Activated CD8-positive, alpha-beta memory T cell treated with anti-CD3 and anti-CD28 coated beads for 36 hours (primary cell): ENCODE results near the gene TLE1. TPM values are rescaled to one million over a fixed set of nuclear protein-coding genes. Genes with fewer than 3 reads are reported as not detected.

Experiments
- CTCF ChIA-PET: fragments of 350-600 bp; sonication (Branson Sonifier 250); formaldehyde crosslinking; loops from one replicate; lab custom pipeline; 2021; ENCODE audit warnings: antibody characterized with exemption; lab: Charles Lee
- POLR2A ChIA-PET: fragments of 350-600 bp; sonication (Branson Sonifier 250); formaldehyde crosslinking; loops from one replicate; lab custom pipeline; 2021; ENCODE audit warnings: antibody characterized with exemption; lab: Charles Lee
- total RNA-seq, 2 experiments: library from RNA; stranded (reverse); gene quantifications; one replicate each; pipeline ENCODE4 v1.2.3, GENCODE V29; 2021

Gene TLE1
- total RNA-seq, 2 experiments from 2014 or later: not detected

DNA sequence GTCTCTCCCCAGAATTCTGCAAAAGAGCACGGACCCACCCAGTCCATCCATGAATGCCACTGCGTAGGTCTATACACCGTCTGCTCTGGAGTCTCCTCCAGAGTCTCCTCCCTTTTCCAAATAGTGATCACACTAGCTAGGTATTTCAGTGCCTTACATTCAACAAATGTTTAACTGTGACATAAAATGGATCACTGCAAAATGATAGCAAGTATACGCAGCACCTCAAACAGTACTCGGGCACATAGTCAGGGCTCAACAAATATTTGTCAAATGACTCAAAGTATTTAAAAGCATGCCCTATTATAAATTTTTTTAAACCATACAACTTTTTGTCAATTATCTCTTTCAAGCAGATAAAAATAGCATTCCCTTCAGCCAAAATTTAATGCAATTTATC lies 60.5 kb downstream of the TLE1 start:
- ChIA-PET CTCF (no interaction called here), POLR2A (no interaction called here)

DNA sequence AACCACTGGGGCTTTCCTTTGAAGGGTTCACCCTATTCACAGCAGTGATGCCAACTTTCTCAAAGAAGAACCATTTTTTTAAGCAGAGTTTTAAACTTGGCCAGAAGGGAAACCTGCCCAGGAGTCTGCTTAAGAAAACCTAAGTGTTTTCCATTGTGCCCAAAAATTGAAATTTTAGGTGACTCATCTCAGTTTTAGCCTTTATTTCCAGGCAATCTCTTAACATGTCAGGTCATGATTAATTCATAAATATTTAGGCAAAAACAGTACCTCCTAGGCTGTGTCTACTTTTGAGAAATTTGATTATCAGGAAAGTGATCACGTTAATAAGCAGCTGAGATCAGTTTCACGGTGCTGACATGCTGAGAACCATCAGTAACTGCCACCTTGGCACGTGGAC lies 61.9 kb downstream of the TLE1 start:
- ChIA-PET CTCF (no interaction called here), POLR2A (no interaction called here)

DNA sequence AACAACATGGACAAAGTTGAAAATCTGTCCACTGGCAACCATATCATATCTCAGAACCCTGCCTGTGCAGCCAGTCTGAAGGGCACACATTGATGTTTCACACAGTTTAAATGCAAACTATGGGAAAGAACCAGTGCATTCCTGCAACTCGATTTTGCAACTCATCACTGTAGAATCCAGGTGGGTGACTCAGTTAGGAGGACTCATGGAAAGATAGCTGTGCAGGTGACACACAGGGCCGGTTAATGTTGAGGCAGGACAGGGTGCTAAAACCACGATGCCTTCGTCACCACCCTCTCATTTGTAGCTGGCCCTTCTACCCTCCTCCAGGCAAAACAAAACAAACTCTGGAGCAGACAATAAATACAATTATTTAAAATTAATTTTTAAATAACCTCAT lies 62.8 kb downstream of the TLE1 start:
- POLR2A ChIA-PET: no interaction called here
- CTCF ChIA-PET: no interaction called here

DNA sequence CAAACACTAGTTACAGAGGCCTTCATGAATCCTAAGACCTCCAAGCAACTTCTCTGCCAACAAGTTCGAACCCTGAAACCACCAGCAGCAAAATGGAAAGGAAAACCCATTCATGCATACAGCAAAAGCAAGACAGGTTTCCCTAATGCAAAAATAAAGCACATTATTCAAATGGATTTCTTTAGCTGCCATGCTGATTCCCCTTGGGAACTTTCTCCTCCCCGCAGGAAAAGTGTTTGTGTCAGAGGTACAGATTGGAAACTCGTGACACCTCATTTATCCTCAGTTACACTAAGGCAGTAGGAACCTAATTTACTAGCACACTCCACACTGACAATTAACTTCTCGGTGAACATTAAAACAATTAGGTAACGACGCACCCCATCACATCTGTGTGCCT lies 63.4 kb downstream of the TLE1 start:
- CTCF ChIA-PET: no interaction called here
- POLR2A ChIA-PET: no interaction called here

DNA sequence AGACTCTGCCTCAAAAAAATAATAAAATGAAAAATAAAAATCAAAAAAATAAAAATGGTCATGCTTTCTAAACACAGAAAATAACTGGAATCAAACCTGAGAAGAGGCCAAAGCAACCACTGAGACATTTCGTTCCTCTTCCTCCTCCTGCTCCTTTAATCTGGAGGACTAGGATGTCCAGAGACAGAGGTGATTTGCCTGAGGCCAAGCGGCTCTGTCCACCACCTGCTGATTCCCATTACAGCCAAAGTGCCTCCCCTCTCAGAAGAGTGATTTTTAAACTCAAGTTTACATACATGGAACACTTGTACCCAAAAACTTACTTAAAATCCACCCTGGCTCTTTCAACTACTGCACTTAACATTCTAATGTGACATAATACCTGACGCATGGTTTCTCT lies 65.6 kb downstream of the TLE1 start:
- ChIA-PET POLR2A (no interaction called here), CTCF (interaction anchor here (0.6 kb wide), 1 partner anchor 8 kb away, joined by 3 read pairs; no protein-coding TSS in a partner anchor)

DNA sequence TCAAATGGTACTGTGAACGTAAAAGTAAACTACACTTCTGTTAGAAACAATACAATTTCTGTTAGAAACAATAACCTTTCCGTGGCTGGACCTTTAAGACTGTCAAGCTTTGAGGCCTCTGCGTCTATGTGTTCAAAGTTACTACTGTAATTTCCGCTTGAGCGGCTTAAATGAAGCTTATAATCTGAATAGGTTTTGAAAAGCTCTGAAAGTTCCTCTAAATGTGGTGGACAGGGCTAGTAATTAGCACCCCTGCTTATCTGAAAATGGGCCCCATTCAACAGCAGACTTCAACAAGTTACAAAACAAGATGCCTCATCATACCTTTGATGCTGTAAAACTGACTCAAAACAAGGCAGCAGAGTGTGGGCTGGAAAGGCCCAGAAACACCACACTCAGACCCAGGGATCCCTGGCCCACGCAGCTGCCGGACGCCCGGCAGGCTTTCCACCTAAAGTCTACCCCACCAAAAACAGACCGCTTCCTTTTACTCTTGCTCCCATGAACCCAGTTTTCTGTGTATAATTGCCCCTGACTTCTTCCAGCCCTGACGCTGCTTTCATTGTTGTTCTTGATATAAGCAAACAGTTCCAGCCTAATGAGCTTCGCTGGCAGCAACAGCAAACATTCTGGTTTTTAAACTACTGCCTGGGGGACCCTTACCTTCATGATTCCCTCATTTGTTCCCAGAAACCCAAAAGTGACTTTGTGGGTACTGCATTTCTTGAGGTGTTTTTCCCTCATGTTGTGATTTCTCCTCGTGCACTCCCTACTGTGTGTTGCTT lies 66.7 kb downstream of the TLE1 start:
- ChIA-PET CTCF (interaction anchor here (0.6 kb wide), 1 partner anchor 9 kb away, joined by 3 read pairs; no protein-coding TSS in a partner anchor), POLR2A (interaction anchor here (0.7 kb wide), 1 partner anchor 983 kb away, joined by 4 read pairs; no protein-coding TSS in a partner anchor)

DNA sequence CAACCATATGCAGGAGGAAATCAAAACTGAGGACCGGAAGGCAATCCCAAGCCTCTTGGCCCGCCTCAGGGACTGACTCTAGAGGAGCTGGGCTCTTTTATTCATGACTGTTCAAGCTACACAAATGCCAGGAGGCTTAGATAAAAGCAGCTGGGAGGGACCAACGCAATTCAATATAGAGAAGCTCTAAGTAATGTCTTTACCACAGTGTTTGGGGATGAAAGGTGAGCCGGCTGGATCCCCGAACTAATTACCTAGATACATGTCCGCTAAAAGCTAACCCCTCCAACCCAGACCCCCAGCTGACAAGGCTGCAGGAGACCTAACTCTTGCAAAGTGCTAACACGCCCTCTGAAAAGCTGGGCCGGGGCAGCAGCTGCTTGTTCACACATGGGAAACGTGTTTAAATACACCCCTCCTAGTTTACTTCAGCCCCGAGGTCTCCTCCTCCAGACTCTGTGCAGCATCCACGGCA lies 67.5 kb downstream of the TLE1 start:
- CTCF ChIA-PET: no interaction called here

DNA sequence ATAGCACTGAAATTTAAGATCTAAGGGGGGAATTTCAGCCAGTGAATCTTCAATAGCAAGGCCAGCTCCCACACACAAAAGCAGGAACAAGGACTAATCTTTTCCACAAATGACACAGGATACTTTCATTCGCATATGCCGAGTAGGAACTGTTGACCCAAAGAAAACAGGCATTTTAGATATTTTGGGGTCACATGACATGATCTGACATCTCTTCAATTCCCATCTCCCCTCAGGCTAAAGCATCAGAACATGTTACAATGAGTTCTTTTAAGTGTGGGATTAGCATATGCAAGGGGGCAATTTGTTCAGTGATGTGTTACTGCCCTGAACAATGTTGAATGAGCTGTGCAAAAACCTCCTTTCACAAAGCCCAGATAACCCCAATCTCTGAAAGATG lies 68.2 kb downstream of the TLE1 start:
- ChIA-PET POLR2A (no interaction called here), CTCF (no interaction called here)

More for the DNA sequence above, 67.5 kb downstream of the TLE1 start:
- POLR2A ChIA-PET: no interaction called here

DNA sequence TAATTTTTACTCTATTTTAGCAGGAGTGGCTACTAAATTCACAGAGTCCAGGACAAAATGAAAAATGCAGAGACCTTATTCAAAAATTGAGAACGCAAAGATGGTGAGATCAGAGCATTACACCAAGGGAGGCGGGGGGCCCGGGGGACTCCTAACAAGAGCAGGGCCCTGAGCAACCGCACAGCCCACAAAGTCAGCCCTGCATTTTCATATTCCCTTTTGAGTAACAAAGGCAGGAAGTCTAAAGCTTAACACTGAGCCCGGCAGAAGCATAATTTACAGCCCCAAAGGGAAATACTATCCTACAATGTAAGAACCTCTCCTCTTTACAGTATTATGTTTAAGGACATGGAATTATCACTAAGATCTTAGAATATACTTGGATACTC lies 69.4 kb downstream of the TLE1 start:
- CTCF ChIA-PET: no interaction called here
- POLR2A ChIA-PET: no interaction called here

DNA sequence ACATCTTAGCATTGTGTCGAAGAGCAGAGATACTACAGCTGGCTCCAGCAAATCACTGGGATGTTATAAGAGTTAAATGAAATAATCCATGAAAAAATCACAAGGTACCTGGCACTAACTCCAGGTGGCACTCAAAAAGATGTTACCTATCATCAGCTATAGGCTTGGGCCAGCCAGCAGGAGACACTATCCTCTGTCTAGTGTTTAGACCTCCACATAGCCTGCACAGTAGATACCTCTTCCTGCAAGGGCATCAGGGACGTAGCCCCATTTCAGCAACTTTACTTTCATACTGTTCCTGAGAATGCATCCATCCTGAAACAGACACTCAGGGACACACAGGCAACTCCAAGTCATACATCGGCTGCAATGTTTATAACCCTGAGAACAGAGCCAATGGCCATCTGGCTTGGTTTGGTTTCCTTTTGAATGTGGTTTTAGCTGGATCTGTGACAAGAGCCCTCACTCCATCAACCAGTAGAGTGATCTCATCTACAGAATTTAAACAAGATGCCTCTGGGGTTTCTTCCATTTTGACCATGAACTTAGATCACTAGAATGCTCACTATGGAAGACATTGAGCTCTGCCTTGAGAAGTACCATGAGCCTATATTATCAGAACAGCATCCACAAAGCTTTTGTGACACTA lies 69.9 kb downstream of the TLE1 start:
- ChIA-PET POLR2A (no interaction called here), CTCF (no interaction called here)

DNA sequence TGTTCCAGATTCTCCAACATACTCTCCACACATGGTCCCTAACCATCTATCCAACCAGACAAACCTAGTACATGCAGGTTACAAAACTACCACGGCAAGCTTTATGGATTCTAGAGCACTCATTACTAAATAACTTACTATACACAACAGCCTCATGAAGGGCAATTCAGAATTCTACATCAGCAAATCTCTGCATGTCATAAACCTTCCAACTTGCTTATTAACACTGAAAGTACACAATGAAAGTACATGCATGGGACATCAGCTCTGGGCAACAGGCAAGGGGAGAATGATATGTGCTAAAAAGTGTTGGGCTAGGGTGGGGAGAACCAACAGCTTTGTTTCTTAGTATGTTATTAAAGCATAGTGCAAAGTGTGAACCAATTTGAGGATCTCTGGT lies 70.4 kb downstream of the TLE1 start:
- CTCF ChIA-PET: no interaction called here
- POLR2A ChIA-PET: no interaction called here

DNA sequence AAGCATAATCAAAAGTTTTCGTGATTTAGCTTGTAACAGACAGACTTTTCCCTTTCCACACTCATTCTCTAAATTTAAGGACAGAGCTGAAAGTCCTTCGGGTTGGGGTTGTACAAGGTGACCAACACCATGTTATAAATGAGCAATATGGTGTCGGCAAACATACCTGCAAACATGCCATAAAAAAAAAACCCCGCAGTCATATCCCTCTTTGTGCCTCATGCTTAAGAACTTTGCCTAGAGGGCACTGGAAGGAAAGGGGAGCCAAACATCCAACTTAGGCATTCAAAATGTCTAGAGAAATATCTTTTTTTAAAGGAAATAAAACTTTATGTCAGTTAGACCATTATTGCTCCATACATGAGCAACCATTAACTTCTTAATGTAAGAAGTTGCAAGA lies 73.2 kb downstream of the TLE1 start:
- CTCF ChIA-PET: no interaction called here
- POLR2A ChIA-PET: no interaction called here

DNA sequence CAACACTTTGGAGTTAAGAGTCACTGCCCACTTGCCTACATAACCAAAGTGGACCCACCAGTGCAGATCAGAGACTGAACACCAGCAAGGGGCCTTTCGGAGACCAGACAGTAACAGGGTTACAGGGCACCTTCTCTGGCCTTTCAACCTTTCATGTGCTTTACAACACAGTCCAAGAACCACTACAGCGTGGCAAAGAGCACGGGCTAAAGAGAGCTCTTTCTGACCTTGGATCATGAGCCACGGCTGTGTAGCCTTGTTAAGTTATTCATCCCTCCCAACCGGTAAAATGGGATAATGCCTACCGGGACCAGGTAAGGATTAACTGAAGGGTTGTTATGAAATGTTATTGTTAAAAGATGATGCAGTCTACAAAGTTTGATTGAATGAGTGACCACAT lies 75.0 kb downstream of the TLE1 start:
- POLR2A ChIA-PET: no interaction called here
- CTCF ChIA-PET: no interaction called here

DNA sequence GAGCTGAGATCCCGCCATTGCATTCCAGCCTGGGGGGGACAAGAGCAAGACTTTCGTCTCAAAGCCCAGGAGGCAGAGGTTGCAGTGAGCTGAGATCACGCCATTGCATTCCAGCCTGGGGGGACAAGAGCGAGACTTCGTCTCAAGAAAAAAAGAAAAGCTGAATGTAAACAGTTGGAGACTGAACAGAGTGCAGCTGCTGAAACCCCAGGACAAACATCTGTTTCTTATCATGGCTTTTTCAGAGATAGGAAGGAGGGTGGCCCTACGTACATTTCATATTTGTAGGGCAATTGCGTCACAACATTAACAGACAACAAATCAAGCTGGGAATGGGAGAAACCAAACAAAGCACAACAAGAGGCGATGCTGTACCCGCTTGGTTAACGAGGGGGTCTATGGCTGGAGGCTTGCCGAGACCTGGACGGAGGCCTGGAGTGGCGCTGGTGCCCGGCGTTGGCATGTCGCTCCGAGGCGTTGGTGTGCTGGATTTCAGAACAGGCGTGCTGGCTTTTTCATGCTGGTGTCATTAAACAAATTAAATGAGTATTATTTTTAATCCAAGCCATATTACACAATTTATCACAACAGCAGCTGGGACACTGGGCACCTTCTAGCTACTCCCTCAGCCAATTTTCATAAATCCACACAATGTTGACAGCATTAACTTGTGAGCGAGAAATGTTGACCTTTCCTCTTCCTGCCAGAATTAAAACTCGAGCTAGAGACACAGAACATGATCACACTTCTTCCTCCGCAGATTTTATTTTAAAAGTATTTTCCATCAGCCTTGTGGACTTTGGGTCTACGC lies 76.1 kb downstream of the TLE1 start:
- ChIA-PET CTCF (no interaction called here), POLR2A (no interaction called here)

DNA sequence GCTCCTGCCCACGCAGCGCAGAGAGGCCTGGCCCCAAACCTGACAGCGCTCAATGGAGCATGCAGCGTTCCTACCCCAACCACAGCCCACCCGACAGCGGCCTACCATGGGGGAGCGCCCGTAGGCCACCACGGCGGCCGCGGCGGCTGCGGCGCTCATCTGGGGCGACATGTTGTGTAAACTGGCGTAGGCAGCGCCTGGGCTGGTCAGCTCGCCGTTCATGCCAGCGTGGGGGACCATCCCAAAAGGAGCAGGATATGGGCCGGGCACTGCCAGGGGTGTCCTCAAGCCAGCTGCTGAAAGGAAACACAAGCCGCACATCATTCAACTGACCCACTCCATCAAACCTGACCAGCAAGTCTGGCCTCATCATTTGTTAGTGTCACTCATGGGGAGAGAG lies 77.7 kb downstream of the TLE1 start:
- ChIA-PET POLR2A (no interaction called here), CTCF (no interaction called here)

DNA sequence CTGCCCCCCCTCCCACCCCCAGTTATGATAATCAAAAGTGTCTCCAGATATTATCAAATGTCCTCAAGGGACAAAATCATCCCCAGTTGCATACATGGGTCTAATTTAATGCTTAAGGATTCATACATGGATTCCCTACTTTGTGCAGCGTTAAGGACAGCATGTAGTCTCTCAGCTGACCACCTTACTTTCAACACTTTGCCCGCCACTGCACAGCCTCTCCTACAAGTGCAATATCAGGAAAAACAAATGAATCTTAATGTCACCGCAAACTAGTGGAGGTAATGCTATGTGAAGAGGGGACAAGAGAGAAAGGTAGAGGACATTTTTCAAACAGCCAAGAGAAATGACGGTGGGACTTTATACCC lies 78.6 kb downstream of the TLE1 start:
- POLR2A ChIA-PET: no interaction called here

DNA sequence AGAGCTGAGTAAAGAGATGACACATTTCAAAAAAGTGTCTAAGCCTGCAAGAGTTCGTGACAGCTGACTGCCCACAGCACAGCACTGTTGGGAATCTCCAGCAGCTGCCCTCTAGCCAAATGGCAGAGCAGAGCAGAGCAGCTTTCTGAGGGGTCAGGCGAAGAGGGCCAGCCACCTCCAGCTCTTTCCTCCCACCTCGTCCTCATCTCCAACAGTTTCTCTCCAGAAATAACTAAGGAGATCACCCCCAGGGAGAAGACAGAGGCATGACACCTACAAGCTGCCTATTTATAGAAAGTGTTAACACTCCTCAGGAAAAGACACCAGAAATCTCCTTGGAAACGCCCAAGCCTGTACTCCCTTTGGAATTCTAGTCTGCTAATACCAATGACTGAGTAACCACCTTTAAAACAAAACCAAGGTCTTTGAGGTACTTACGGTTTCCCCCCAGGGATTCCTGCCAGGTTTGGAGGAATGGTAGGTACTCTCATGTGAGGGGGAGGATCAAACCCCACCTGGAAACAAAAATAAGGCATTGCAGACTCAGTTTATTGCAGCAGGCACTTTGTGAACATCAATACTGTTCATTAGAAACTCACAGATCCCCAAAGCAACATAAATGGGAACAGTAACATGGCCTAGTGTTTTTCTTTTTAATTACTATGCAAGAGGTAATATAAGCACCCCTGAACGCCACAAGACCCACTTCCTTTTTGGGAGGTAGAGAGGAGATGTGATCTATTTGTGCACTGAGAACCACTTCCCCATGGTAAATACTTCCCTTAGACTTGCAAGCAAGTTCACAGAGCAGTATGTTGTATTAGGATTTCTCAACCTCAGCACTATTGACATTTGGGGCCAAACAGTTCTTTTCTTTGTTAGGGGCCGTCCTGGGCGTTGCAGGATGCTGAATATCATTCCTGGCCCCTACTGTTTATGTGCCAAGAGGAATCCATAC lies 79.3 kb downstream of the TLE1 start:
- POLR2A ChIA-PET: no interaction called here

More for the DNA sequence above, 78.6 kb downstream of the TLE1 start:
- CTCF ChIA-PET: no interaction called here

DNA sequence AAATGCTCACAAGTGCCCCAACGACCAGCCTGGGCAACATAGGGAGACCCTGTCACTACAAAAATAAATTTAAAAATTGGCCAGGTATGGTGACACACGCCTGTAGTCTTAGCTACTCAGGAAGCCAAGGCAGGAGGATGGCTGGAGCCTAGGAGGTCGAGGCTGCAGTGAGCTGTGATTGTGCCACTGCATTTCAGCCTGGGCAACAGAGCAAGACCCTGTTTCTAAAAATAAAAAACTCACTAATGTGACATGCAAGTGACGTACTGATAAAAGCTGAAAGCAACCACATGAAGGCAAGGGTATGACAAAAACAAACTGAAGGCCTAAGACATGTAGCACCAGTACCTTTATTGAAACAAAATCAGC lies 81.1 kb downstream of the TLE1 start:
- CTCF ChIA-PET: no interaction called here
- POLR2A ChIA-PET: no interaction called here

More for the DNA sequence above, 79.3 kb downstream of the TLE1 start:
- CTCF ChIA-PET: no interaction called here

DNA sequence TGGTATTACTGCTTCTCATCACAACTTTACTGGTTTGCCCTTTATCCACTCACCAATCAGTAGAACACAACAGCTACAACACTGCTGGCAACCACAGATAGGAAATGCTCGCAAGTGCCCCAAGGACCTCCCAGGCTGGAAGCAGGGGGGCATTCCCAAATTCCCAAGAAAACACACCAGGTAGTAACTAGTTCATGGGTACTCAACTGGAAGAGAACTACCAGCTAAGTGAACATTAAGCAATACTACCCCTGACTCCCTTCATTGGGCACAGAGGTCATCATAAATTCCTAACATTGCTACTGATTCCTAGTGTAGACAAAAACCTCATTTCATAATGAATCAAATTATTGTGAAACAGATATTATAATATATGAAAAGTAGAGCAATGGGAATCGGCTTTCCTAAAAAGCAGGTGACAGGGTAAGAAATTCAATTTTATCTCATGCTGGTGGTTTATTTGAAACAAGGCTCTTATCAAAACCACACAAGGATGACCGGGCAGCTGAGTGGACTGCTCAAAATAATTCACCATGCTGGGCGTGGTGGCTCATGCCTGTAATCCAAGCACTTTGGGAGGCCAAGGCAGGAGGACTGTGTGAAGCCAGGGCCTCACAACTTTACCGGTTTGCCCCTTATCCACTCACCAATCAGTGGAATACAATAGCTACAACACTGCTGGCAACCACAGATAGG lies 81.6 kb downstream of the TLE1 start:
- ChIA-PET CTCF (no interaction called here), POLR2A (no interaction called here)
